ENCODE results near the gene ELF2. TPM values are rescaled to one million over a fixed set of nuclear protein-coding genes. Genes with fewer than 3 reads are reported as not detected.

The ELF2 gene
- total RNA-seq, 3 donors from 2014 or later, result 59.4 to 106 (median 67.2) TPM

- H3K4me1 ChIP-seq, result no peaks in the 10 kb centered on the region
- H3K27ac ChIP-seq, result no peak overlapping the region
- no peak overlapping the region for H3K4me3 ChIP-seq
- H3K27me3 ChIP-seq, result no peaks in the 10 kb centered on the region
- H3K9me3 ChIP-seq, result no peaks in the 10 kb centered on the region
- TF ChIP-seq CTCF (IDR thresholded peaks at IDR 0.05) (no peak), POLR2A (IDR thresholded peaks at IDR 0.05) (no peak), POLR2AphosphoS5 (IDR thresholded peaks at IDR 0.05) (no peak)
- DNase-seq (ENCODE audit: low spot score in 2 of 2), result no peak
- H3K36me3 ChIP-seq, result no peaks in the 10 kb centered on the region
- intact Hi-C loops (cut with DNase I; ENCODE audit: low total_unique reads), result no loop called here
These were observed 126.6 kb downstream of the ELF2 start for GRCh38 chr4:139050446-139050845.

GRCh38 chr4:139048026-139048425, 129.0 kb downstream of the ELF2 start:
- intact Hi-C loops (cut with DNase I; ENCODE audit: low total_unique reads), result no loop called here

GRCh38 chr4:139044291-139044690, 132.7 kb downstream of the ELF2 start:
- no peaks in the 10 kb centered on the region for H3K9me3 ChIP-seq
- no peaks in the 10 kb centered on the region for H3K27me3 ChIP-seq
- no peak overlapping the region for H3K4me3 ChIP-seq
- DNase-seq (ENCODE audit: low spot score in 2 of 2), result no peak
- no peaks in the 10 kb centered on the region for H3K4me1 ChIP-seq
- H3K36me3 ChIP-seq, result no peaks in the 10 kb centered on the region
- TF ChIP-seq POLR2A (IDR thresholded peaks at IDR 0.05) (no peak), POLR2AphosphoS5 (IDR thresholded peaks at IDR 0.05) (no peak), CTCF (IDR thresholded peaks at IDR 0.05) (no peak)
- peak overlapping the region in 1 of 2 donors; percentile 23 for H3K27ac ChIP-seq
- intact Hi-C loops (cut with DNase I; ENCODE audit: low total_unique reads), result no loop called here

More at GRCh38 chr4:139048026-139048425, 129.0 kb downstream of the ELF2 start:
- Histone ChIP-seq H3K9me3 (no peaks in the 10 kb centered on the region), H3K4me3 (no peak overlapping the region), H3K27me3 (no peaks in the 10 kb centered on the region), H3K4me1 (no peaks in the 10 kb centered on the region), H3K36me3 (no peaks in the 10 kb centered on the region), H3K27ac (no peak overlapping the region)
- DNase-seq (ENCODE audit: low spot score in 2 of 2), result no peak
- no peak for TF ChIP-seq POLR2AphosphoS5 (IDR thresholded peaks at IDR 0.05)
- TF ChIP-seq CTCF (IDR thresholded peaks at IDR 0.05), result no peak
- no peak for TF ChIP-seq POLR2A (IDR thresholded peaks at IDR 0.05)

DNA sequence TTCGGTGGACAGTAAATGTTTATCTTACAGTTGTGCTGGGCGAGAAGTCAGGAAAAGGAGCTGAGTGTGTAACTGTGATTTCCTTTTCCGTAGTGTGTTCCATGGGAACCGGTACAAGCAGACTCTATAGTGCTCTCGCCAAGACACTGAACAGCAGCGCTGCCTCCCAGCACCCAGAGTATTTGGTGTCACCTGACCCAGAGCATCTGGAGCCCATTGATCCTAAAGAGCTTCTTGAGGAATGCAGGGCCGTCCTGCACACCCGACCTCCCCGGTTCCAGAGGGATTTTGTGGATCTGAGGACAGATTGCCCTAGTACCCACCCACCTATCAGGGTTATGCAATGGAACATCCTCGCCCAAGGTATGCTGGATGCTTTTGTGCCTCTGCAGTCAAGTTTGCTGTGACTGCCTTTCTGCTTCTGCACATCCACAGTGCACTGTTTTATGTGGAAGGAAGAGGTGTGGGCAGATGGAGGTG, 134.0 kb downstream of the ELF2 start:
- TF ChIP-seq POLR2AphosphoS5 (IDR thresholded peaks at IDR 0.05) (no peak), CTCF (IDR thresholded peaks at IDR 0.05) (no peak), POLR2A (IDR thresholded peaks at IDR 0.05) (no peak)
- intact Hi-C loops (cut with DNase I; ENCODE audit: low total_unique reads), result no loop called here

DNA sequence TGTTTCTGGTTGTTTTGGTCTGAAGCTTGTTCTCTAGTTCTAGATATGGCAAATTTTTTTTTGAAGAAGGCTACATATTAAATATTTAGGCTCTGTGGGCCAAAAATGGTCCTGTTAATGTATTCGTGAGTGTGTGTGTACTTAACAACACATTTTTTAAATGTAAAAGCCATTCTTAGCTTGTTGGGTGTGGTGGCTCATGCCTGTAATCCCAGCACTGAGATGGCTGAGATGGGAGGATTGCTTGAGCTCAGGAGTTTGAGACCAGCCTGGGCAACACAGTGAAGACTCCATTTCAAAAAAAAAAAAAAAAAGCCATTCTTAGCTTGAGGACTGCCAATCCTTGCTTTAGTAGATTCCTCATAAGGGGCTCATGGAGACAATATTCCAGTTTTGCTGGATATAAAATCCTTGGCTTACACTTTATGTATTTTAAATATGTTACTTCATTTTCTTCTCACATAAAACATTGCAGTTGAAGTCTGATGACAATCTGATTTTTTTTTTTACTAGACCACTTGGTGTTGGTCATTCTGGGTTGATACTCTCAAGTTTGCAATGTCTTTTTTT, 138.1 kb downstream of the ELF2 start:
- Histone ChIP-seq H3K4me1 (no peaks in the 10 kb centered on the region), H3K36me3 (no peaks in the 10 kb centered on the region), H3K9me3 (no peaks in the 10 kb centered on the region), H3K27ac (no peak overlapping the region), H3K4me3 (no peak overlapping the region), H3K27me3 (no peaks in the 10 kb centered on the region)
- no peak for DNase-seq (ENCODE audit: low spot score in 2 of 2)
- intact Hi-C loops (cut with DNase I; ENCODE audit: low total_unique reads), result no loop called here
- TF ChIP-seq CTCF (IDR thresholded peaks at IDR 0.05), result no peak
- TF ChIP-seq POLR2A (IDR thresholded peaks at IDR 0.05), result no peak
- no peak for TF ChIP-seq POLR2AphosphoS5 (IDR thresholded peaks at IDR 0.05)

More for the DNA sequence above, 134.0 kb downstream of the ELF2 start:
- H3K4me3 ChIP-seq, result no peak overlapping the region
- DNase-seq (ENCODE audit: low spot score in 2 of 2), result no peak
- H3K27ac ChIP-seq, result no peak overlapping the region
- H3K27me3 ChIP-seq, result no peaks in the 10 kb centered on the region
- no peaks in the 10 kb centered on the region for H3K9me3 ChIP-seq
- H3K4me1 ChIP-seq, result no peaks in the 10 kb centered on the region
- H3K36me3 ChIP-seq, result no peaks in the 10 kb centered on the region

All from breast epithelium (tissue), 4 donors.